GM19240 (cell line): ENCODE data around the gene DSCAM.

Source experiments
- DNase-seq: peaks from one replicate; pipeline ENCODE4 v3.0.0; 2011; ENCODE audit warnings: low spot score; ENCODE audit not compliant: insufficient read length

DSCAM gene

DNA sequence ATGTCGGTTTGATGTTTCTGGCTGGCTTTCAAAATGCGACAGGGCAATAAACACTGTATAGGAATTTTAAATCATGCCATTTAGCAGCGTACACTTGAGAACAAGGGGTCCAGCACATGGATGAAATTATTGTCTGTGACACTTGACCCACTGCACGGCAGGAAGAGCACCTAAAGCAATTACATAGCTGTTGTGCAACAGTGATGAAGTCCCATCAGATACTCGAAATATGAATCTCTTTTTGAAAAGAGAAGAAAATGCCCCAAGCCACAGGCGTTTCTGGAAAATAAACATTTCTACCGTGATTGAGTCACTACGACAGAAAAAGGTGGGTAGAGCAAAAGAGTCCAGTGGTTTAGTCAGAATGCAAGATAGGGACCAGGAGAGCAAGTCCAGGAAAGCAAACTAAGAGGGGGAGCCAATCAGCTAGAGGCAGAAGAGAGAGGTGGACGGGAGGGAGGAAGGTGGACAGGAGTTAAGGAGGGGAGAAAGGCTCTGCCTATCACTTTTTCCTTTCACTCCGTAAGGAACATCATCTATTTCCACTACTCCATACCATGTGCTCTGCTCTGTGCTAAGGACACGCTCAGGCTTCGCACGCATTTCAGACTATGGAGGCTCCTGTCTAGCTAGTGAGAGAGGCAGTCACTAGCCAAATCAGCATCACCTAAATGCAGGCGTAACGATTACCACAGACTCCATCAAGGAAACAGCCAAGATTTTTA lies 6.4 kb downstream of the DSCAM start:
- no peak for DNase-seq

DNA sequence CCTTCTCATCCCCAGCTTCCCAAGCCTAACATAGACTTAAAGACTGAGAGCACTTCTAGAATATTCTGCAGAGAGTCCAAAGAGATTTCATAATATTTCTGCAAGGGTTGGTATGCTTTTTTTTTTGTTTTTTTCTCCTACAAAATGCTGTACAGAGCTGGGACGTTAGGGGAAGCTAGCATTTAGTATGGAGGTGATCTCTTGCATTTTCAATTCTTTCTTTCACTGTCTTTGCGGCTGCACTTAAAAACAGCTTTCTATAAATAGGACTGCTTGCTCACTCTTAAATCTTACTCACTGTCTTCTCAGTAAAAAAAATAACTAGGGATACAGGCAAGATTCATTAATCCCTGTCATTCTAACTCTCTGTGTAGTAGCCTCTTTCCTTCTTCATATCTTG lies 7.4 kb downstream of the DSCAM start:
- DNase-seq = no peak

DNA sequence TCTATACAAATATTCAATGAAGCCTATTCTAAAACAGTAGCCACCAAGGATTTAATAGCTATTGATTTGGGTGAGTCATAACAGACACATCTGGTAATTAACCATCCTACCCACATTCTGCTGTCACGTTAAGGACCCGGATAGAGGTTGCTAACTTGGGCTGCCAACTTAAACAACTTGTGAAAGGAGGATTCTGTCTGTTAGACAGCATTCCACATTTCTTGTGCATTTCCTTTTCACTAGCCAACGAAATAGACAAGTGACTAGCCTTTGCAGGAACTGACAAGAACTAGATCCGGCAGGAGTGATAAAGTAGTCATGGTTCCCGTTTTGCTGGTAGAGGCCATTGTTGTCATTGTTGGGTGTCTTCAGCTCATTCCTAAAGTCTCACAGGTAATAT lies 9.5 kb downstream of the DSCAM start:
- no peak for DNase-seq

- no peak for DNase-seq
Observed at GRCh38 chr21:40835184-40835694, 11.7 kb downstream of the DSCAM start.

DNA sequence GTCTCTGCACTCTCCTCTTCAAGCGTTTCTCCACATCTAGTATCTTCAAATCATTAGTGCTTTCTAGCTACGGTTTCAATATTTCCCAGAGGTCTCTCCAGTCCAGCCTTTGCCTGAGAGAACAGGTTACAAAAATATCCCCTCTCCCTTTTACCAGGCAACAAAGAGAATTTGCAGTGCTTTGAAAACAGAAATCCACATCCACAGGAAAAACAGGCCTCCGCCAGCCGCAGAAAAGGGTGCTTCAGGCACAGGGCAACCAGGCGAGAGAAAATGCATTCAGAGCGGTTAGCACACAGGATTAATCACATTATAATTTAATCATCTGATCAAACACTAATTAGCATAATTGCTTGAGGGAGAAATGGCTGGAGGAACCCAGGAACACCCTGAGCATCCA lies 13.8 kb downstream of the DSCAM start:
- DNase-seq = no peak

DNA sequence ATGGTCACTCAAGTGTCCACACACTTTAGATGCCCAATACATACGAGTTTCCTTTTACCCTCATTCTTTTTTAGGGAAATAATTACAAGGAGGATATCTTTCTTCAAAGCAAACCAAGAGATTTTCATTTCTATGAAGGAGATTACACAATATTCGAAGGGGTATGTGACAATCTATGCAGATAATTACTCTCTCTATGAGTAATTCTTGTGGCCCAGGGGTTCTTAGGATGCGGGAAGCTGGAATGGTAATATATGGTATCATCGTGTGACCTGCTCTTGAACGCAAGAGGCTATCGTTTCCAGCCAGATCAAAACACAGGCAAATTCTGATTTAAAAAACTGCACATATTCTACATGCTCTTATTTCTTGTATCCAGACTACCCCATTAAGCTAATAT lies 14.6 kb downstream of the DSCAM start:
- DNase-seq = no peak

DNA sequence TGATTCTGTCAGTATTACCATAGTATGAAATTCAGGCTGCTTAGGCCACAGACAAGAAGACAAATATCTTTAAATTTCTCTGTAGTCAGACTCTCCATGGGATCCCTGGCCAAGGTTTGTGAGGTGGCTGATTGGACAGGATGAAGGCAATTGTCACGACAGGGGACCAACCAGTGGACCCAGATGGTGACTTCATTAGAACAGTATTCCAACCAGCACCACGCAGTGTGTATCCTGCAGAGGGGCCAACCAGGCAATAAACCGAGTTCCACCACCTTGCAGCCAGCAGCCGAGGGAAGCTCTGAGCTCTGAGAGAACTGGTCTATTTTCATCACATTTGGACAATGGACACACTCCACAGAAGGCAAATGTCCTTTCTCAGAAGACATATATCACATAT lies 16.1 kb downstream of the DSCAM start:
- no peak for DNase-seq

GRCh38 chr21:40829791-40830190 lies 17.2 kb downstream of the DSCAM start:
- DNase-seq = no peak

GRCh38 chr21:40829308-40829707 lies 17.6 kb downstream of the DSCAM start:
- no peak for DNase-seq

- no peak for DNase-seq
Observed at GRCh38 chr21:40827509-40827908, 19.4 kb downstream of the DSCAM start.

GRCh38 chr21:40819071-40819900 lies 27.7 kb downstream of the DSCAM start:
- DNase-seq = no peak

DNA sequence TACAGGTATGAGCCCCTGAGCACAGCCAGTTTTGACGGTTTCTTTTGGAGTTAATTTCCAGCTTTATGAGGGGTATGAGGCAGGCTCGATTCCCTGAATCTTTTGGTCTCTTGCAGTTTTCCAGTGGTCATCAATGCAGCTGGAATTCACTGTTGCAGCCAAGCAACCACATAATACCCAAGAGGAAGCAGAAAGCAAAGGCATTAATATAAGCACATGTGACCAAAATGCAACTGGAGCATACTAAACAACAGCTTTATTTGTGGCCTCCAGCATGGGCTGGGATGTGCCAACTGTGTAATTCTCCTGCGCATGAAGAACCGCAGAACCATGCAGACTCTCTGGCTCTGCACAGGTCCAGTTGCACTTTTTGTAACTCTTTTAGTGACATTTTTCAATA lies 33.0 kb downstream of the DSCAM start:
- DNase-seq = no peak

DNA sequence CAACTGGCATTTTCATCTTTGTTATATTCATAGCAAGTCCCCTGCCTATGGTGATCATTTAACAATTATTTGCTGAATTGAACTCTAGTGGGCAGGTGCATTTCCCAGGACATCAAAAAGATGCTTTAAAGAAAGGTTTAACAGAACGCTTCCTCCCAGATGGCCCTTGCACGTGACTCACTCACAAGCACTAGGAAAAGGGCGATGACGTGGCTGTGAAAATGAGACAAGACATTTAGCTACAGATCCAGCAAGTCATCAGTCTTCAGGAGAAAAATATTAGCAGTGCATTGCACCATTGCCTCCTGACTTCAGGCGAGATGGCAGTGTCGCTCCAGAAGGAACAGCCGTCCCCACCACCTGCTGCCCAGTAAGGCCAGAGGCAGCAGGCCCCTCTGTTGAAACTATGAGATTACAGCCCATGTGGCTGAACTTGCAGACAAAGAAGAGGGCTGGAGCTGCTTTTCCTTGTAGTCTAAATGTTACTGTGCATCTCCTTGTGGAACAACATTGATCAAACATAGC lies 37.2 kb downstream of the DSCAM start:
- no peak for DNase-seq

DNA sequence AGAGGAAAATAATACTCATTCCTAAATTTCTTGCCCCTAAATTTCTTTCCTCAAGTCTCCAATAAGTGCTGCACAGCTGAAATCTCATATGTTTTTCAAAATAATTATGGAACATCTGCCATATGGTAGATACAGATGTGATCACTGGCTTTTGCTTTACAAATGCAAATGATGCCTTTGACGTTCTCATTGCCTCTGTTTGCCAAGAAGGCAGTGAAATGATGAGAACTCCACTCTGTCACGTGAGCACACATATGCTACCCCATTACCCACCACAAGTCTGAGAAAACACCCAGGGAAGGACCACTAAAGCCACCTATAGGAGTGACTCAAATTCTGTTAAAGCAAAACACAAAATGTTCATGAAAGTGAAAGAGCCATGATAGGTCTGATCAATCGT lies 43.9 kb downstream of the DSCAM start:
- no peak for DNase-seq

- DNase-seq = no peak
Observed at GRCh38 chr21:40800126-40800525, 46.8 kb downstream of the DSCAM start.

GRCh38 chr21:40797891-40798290 lies 49.1 kb downstream of the DSCAM start:
- DNase-seq = no peak

- DNase-seq = no peak
Observed at GRCh38 chr21:40797410-40797809, 49.5 kb downstream of the DSCAM start.

GRCh38 chr21:40796464-40796863 lies 50.5 kb downstream of the DSCAM start:
- DNase-seq = no peak

DNA sequence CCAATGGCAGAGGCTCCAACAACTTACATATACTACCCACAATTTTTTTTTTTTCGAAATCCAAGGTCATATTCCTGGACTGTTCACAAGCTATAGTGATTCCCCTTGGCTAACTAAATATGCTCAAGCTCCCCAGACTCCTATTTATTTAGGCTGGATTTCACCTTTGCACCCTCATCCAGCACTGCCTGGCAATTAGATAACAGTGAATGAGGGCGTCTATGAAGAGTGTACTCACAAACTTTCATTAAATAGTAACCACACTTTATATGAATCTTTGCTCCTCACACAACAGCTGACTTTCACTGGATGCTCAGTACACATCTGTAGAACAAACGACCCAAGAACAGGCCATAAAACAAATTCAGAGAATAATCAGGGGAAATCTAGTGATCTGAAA lies 51.6 kb downstream of the DSCAM start:
- no peak for DNase-seq

GRCh38 chr21:40792691-40793456 lies 54.1 kb downstream of the DSCAM start:
- no peak for DNase-seq

DNA sequence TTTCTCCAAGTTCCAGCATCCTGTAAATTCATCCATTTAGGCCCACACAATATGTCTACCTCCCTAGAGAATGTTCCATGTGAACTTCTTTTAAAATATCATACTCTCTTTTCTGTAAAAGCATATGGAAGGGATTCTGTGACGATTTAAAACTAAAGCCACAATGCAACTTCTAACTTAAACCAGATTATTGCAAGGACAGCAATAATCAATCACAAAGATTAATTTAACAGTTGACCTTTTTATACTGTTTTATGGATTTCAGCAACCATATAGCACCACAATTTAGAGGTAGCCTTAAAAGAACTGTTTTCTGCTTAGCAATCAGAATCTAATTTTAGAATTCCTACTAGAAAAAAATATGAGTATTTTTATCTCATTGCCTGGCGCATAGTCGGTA lies 58.3 kb downstream of the DSCAM start:
- no peak for DNase-seq

DNA sequence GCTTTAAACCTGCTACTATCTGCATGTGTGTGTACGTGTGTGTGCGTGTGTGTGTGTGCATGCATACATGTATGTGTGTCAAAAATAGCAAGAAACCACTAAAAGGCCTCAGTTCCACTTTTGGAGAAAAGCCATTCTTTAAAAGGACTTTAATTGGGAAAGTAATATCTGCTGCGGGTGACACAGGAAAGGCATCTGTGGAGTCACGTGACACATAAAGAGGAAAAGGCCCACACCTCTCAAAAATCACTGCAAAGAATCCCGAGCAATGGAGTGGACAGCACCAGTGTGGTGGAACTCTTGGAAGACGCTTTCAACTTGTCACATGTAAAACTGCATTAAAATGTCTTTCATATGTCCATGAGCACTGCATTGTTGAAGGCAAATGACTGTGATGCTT lies 63.6 kb downstream of the DSCAM start:
- no peak for DNase-seq
